Coronary artery (tissue), 2 donors: ENCODE results near the gene NLRC4.

Experiments
- DNase-seq: peaks from one replicate; pipeline ENCODE4 v3.0.0-alpha.2; 2017; ENCODE audit warnings: low spot score
- H3K27ac ChIP-seq, 2 donors: fragments of 200-600 bp; sonication (generic); one replicate each; pipeline ENCODE4 v1.5.1; 2016 to 2019
- H3K4me3 ChIP-seq: fragments of 200-600 bp; sonication (generic); 2 replicates; pipeline ENCODE4 v1.5.1; 2016; ENCODE audit warnings: mild to moderate bottlenecking, moderate library complexity
- CTCF ChIP-seq: fragments of 200-600 bp; sonication (generic); IDR thresholded peaks from one replicate; pipeline ENCODE4 v1.5.1; 2019; ENCODE audit warnings: antibody characterized with exemption

The NLRC4 gene

DNA sequence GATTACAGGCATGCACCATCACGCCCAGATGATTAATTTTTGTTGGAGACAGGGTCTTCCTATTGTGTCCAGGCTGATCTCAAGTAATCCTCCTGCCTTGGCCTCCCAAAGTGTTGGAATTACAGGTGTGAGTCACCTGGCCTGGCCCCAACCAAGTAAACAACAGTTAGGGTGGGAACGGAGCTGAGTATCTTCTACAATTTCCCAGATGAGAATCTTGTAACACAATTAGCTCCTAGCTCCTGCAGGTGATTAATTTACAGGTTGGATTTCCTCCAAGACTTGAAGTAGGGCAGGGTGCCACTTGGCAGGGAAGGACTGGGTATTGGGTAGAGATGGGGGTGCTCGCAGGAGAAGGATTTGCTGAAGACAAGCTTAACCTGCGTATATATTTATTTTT lies 17.8 kb downstream of the NLRC4 start:
- H3K27ac ChIP-seq: no peak overlapping the region
- no peak overlapping the region for H3K4me3 ChIP-seq
- no peak for TF ChIP-seq CTCF
- no peak for DNase-seq

DNA sequence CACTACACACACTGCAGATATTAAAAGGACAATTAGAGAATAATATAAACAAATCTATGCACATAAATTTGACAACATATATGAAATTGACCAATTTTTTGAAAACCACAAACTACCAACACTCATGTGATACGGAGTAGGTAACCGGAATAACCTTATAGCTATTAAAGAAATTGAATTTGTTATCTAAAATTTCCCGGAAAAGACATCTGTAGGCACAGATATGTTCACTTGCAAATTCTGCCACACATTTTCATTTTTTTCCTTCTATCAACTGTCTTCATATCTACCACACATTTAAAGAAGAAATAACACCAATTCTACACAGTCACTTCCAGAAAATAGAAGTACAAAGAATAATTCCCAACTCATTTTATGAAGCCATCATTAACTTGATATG lies 22.4 kb downstream of the NLRC4 start:
- Histone ChIP-seq H3K27ac (no peak overlapping the region), H3K4me3 (no peak overlapping the region)
- TF ChIP-seq CTCF: no peak
- no peak for DNase-seq

DNA sequence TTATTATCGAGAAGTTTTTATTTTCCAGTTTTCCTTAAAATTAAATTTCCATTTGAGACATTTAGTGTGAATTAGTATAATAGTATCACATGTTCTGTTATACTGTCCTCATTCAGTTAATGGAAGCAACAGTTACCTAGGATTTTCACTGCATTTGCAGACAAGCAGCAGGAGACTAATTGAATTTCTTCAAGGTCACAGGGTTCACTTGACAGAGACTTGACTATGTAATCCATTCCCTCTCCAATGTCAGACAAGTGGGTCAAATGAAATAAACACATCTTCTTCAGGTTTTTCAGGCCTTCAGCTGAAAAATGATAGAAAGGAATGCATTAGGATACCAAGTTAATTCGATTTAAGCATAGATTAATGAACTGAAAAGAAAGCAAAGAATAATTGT lies 26.7 kb downstream of the NLRC4 start:
- no peak for DNase-seq
- no peak for TF ChIP-seq CTCF
- Histone ChIP-seq H3K4me3 (no peak overlapping the region), H3K27ac (no peak overlapping the region)

- no peak for TF ChIP-seq CTCF
- H3K27ac ChIP-seq: no peak overlapping the region
- H3K4me3 ChIP-seq: no peak overlapping the region
- DNase-seq: no peak
Measured at GRCh38 chr2:32237488-32237887, 27.2 kb downstream of the NLRC4 start.

DNA sequence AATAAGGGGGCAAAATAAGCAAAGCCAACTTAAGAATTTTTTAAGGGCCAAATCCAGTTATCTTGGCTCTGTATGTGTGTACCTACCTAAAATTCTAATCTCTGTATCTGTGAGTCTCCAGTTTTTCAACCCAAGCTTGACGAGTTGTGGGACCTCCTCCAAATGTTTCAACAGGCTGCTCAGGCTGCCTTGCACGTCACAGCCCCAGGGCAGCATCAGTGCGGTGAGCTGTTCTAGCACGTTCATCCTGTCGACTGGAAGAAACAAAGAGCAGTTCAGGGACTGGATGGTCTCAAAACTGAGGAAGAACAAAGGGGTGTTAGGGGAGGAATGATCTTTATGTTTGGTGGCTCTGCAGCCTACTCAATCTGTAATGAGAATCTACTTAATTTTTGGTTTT lies 29.4 kb downstream of the NLRC4 start:
- no peak for TF ChIP-seq CTCF
- H3K4me3 ChIP-seq: no peak overlapping the region
- DNase-seq: no peak
- H3K27ac ChIP-seq: no peak overlapping the region

DNA sequence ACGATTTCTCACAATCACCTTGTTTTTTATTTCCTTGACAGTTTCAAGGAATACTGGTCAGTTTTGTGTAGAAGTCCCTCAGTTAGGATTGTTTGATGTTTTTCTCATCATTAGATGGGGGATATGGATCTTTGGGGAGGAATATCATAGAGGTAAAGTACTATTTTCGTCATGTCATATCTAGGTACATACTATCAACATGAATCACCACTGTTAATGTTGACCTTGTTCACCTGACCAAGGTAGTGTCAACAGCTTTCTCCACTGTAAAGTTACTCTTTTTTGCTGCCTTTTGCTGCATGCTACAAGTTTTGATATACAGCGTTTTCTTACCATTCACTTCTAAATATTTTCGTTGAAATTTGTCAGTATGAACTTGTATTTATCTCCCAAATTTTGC lies 32.7 kb downstream of the NLRC4 start:
- H3K4me3 ChIP-seq: no peak overlapping the region
- no peak for TF ChIP-seq CTCF
- H3K27ac ChIP-seq: no peak overlapping the region
- no peak for DNase-seq

DNA sequence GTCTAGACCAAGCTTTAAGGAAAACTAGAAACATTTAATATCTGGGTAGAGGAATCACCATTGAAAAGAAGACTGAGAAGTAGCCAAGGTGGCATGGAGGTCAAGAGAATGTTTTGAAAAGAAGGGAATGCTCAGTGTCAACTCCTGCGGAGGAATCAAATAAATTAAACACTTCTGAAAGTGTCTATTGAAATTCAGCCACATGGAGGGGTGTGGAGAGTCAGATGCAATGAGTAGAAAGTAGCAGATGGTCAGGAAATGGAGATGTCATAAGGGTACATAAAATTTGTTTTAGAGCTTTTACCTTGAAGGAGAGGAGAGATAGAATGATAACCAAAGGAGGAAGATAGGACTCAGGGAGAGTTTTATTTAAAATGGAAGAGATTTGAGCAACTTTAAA lies 35.1 kb downstream of the NLRC4 start:
- no peak for TF ChIP-seq CTCF
- Histone ChIP-seq H3K27ac (no peak overlapping the region), H3K4me3 (no peak overlapping the region)
- no peak for DNase-seq
